Effector CD8-positive, alpha-beta T cell (primary cell): ENCODE measurements around the gene CALML5.

Source experiments
- DNase-seq: peaks from one replicate; lab custom pipeline; 2025; lab: John Stamatoyannopoulos, UW
- total RNA-seq, 4 experiments: gene quantifications; one replicate each; lab custom pipeline; 2026; lab: John Stamatoyannopoulos, UW

CALML5 gene, protein sequence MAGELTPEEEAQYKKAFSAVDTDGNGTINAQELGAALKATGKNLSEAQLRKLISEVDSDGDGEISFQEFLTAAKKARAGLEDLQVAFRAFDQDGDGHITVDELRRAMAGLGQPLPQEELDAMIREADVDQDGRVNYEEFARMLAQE
- 0 reads per million in 4 experiments for total RNA-seq

DNA sequence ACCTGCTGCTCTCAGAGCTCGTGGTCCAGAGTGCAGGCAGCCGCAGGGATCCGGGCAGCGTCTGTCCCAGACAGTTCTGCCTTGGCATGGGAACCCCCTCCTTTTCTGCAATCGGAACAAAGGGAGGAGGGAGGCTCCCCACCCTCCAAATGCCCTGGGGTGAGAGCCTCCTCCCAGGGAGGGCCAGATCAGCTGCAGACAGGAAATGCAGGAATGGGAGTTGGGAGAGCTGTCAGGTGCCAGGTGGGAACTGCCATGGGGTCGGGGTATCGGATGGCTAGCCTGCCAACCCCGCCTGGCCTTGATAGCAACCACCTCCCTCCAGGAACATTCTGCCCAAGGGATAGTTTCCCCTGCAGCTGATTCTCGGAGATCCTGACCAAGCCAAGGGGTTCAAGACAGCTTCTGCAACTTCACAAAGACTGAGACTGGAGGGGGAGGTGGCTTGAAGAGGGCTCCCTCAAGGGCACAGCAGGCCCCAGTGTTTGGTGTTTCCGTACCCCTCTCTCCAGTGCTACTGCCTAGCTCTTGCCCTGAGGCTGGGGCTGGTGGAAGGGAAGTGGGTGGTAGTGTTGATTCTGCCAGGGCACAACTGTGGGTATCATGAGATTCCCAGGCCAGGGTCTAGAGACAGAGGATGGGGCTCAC, at the start of gene CALML5:
CALML5 (minus strand) TSS at position 78 of the 648 bp plus-strand sequence. CDS start 132 bp downstream, outside the sequence.
- no peak for DNase-seq

DNA sequence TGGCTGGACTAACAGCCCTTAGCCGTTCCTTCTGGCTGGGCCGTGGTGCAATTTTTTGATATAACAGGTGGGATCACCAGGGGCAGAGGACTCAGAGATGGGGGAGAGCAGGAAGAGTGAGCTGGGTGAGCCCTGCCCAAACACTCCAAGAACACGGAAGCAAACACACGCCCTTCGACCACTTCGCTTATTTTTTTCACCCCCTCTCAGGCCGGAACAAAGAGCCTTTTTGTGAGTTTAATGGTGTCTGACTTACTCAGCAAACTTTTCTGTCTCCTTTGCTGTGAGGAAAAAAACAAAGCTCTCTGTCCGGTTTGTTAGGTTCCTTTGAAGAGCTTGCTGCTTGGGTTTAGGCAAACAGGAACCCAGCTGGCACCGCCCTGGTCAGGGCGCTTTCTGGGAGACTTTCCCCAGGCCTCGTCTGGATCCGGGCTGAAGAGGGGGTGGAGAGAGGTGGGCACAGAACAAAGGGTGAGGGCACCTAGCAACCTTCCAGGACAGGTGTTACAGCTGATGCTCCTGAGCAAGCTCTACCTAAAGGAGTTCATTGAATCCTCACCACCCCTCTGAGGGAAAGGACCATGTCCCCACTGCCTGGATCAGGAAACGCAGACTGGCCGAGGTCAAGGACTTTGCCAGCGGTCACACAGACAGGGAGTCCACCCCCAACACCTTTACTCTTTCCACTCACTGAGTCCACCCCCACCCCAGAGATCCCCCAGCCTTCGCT, 48.7 kb upstream of the CALML5 start:
- no peak for DNase-seq

DNA sequence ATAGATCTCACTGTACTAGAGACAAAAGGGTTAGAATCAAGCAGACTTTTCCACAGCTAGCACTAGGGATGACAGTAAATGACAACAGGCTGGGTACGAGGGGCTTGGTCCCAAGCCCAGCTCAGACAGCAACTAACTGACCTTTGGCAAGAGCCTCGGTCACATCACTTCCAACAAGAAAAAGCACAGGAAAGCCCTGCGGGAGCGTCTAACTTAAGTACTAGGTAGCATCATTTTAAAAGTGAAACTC, 48.2 kb upstream of the CALML5 start:
- no peak for DNase-seq

DNA sequence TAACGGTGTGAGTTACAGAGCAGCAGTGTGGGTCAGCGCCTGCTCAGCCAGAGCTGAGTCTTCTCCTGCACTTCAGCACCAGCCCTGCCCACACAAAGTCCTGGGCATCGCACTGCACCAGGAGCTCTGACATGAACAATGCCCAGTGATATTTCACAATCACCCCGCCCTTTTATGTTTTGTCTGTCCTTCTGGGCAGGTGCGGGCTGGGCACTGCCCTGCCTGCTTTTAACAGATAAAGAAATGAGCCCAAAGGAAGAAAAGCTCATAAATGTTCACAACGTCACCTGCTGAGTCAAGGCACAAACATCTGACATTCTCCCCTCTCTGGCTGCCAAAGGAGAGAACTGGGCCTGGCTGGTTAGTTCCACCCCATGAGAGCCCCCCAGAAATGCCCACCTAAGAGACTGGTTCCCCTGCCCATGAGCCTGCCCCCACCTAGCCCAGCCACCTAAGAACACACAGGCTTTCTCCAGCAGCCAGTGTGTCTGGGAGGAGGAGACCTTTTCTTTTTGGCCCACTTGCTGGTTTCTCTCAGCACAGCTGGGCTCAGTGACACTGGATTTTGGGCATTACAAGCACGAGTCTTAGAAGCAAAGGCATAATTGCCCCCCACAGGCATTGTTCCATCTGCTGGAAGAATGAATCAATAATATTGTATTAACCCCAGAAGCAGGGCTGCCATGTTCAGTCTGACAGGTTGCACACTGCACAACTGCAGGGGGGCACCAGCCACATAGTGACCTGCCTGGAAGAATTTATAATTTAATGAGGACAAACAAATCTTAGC, 47.7 kb upstream of the CALML5 start:
- DNase-seq, result no peak

DNA sequence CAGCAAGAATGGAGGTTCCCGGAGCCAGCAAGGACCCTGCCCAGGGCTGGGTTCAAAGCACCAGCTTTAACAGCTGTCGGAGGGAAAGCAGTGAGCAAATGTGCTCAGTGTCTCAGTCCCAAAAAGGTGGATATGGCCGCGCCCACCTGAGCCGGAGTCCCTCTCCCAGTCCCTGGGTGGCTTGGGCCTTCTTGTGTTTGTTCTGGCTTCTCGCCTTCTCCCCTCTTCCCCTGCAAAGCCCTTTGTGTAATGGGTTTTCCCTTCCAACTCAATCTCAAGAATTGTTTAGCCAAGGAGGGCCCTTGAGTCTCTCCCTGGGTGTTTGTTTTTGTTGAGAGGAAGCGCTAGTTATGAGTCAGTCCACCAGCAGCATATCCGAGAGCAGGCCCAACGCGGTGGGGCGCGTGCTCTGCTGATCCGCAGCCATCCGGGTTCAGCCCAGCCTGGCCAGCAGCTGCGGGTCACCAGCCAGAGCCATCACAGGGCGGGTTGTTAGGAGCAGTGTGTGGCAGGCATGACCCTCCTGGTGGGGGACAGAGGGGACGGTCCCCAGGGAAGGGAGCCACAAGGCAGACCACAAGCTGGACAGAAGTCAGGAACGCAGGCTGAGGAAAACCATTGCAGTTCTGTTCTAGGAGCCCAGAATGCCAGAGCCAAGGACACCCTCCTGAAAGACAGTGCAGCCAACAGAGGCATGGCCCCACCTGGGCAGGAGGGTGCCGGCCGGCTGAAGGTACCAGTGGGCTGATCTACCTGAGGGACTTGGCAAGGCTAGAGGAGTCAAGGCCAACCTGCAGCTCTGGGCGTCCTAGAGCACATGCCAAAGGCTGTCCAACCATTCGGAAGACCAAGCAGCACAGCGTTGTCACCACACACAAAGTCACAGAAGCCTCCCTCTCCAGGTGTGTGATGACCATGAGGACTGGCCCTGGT, 46.7 kb upstream of the CALML5 start:
- no peak for DNase-seq

DNA sequence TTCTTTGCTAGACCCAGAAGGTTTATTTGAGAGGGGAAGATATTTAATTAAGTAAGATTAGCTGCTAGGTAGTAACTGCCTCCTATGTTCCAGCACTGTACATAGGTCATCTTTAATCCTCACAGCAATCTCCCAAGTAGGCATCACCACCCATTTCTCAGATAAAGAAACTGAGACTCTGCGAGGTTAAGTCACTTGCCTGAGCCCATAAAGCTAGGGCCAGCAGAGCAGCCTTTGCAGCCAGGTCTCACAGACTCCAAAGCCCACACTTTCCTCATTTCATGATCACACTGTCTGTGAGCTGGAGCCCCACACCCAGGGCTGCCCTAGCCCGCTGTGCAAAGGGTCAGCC, 46.0 kb upstream of the CALML5 start:
- no peak for DNase-seq

DNA sequence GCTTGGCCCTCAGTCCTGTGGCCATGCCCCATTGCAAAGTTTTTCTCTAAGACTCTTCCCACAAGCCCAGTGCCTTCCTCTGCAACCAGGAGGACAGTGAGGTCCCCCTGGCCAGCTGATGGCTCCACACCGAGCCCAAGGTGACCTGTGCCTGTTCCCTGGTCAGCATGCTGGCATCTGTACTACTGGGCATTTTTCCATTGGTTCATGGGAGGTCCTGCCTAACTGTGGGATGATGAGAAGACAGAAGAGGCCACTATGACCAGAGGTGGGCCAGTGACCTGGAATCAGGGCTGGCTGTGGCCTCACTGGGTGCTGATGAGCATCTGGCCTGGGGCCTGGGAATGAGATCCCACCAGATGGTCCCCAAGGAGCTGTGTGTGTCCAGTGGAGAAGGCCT, 45.6 kb upstream of the CALML5 start:
- no peak for DNase-seq

DNA sequence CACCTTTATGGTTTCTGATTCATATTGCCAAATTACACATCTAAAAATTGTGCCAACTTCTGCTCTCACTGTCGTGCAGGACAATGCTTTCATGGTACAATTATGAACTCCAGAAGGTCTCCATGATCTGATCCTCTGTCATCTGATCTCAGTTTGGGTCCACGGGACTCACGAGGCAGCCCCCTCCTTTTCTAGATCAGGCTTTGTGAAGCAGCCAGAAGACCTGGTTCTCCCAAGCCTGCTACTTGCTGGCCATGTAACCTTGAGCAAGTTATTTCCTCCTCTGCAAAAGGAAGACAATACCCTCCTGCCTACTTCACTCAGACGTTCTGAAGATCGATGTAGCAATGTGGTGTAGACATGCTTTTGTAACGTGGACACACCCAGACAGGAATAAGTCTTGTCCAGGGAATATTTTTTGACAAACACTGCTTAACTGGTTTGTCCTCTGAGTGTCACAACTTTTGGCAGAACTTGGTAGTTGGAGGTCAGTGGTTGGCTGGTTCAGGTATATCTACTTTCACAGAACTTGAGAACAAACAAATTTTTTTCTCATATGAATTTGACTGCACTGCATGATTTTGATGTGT, 44.9 kb upstream of the CALML5 start:
- DNase-seq, result no peak

DNA sequence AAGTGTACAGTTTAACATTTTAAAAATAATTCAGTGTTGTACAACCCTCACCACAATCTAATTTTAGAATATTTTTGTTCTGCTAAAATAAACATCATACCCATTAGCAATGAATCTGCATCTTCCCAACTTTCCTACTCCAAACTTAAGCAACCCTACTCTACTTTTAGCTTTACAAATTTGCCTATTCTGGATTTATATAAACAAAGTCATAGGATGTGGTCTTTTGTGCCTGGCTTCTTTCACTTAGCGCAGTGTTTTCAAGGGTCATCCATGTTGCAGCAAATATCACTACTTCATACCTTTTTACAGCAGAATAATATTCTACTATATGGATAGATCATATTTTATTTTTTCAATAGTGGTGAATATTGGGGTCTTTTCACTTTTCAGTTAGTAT, 44.3 kb upstream of the CALML5 start:
- no peak for DNase-seq

DNA sequence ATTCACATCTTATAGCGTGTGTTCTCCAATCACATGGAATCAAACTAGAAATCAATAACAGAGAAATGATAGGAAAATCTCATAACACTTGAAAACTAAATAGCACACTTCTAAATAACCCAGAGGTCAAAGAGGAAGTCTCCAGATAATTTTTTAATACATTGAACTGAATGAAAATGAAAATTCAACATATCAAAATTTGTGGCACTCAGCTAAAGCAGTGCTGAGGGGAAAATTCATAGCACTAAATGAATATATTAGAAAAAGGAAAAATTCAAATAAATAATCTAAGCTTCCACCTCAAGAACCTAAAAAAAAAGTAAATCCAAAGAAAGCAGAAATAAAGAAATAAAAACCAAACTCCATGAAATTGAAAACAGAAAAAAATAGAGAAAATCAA, 42.7 kb upstream of the CALML5 start:
- DNase-seq, result no peak

DNA sequence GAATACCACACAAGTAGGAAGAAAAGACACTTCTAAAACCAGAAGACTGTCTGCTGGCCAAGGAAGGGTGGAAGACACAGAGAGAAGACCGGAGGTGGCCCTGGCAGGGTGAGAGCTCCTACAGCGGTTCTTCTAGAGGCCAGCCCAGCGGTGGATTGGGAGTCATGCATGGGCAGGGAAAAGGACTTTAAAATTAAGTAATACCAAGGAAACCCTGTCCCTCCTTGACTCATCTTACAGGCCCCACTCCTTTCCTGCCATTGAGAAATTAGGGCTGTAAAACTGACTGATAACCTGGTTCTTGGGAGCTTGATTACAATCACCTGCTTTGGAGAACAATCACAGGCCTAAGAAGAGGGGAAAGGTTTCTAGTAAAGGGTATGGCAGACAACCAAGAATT, 41.5 kb upstream of the CALML5 start:
- no peak for DNase-seq

DNA sequence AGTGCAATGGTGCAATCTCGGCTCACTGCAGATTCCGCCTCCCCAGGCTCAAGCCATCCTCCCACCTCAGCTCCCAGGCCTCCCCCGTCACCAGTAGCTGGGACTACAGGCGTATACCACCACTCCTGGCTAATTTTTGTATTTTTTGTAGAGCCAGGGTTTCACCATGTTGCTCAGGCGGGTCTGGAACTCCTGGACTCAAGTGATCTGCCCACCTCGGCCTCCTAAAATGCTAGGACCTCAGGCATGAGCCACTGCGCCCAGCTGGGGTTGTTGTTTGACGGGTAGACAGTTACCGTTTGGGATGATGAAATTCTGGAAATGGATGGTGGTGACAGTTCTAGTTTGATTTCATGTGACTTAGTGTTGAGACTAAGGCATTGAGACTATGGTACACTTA, 40.7 kb upstream of the CALML5 start:
- no peak for DNase-seq

DNA sequence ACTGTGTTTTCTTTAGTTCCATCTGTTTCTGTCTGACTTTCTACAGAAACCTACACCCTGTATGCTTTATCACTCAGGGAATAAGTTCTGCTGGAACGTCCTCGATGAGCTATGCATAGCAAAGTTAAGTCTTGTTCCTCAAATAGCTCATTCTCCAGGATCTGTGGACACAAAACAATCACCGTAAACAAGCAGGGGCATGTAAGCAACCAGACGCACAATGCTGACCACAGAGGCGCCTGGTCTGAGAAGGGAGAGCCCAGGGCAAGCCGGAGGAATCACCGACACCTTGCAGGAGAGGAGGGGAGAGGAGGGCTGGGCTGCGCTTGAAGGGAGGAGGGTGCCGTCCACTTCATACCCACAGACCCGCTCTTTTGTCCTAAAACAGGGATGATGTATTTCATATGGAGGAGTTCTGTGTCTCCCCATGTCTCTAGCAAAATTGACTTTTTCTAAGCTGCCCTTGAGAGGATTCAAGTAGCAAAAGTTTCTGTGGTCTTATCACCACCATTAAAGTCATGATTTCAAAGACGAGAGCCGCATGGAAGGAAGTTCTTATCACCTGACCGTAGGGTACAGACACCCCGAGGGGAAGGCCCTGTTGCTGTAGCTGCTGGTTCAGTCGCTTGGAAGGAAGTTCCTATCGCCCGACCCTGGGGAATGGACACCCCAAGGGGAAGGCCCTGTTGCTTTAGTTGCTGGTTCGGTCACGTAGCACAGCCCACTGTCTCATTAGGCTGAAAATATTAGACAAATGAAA, 39.7 kb upstream of the CALML5 start:
- no peak for DNase-seq

DNA sequence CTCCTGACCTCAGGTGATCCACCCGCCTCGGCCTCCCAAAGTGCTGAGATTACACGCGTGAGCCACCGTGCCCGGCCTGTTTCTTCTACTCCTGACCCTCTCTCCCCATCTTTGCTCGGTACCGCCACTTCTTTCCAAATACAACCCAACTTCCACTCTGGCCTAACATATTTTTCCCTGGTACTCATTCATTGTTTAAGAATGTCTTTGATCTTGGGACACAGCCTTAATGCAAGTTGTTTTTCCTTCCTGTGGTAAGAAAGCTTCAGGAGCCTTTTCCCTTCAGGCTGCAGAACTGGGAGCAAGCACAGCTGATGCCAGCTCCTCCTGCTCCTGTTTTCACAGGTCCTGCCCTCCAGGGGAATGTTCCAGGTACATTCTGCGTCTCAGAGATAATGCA, 39.1 kb upstream of the CALML5 start:
- no peak for DNase-seq

DNA sequence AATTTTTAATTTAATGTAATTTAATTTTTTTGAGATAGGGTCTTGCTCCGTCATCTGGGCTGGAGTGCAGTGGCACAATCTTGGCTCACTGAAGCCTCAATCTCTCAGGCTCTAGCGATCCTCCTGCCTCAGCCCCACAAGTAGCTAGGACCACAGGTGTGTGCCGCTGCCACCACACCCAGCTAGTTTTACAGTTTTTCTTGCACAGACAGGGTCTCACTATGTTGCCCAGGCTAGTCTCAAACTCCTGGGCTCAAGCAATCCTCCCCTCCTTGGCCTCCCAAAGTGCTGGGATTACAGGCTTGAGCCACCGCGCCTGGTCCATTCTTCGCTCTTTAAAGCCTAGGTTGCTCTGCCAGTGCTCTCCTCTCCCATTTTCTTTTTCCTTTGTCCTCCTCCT, 38.3 kb upstream of the CALML5 start:
- no peak for DNase-seq

DNA sequence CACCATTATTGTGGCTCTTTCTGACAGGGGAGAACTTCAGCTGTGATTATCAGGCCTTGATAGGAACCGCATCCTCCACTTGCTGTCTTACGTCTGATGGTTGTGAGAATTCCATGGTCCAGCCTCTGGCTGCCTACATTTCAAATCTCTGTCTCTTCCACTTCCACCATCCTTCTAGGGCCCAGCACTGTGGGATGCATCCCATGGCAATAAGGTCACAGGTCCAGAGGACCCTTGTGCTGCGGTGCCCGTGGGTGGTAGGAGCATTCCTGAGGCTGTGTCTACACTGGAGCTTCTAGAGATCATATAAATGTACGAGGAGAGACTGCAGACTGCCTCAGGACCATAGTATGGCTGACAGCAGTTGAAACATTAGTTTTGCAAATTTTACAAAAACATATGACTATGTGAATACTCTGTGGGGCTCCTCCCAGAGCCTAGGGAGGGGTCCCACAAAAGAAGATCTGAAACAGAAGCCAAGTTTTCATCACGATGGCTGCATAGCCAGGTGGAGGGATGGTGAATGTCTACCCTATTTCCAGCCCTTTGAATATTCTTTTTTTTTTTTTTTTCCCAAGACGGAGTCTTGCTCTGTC, 37.2 kb upstream of the CALML5 start:
- DNase-seq, result no peak

DNA sequence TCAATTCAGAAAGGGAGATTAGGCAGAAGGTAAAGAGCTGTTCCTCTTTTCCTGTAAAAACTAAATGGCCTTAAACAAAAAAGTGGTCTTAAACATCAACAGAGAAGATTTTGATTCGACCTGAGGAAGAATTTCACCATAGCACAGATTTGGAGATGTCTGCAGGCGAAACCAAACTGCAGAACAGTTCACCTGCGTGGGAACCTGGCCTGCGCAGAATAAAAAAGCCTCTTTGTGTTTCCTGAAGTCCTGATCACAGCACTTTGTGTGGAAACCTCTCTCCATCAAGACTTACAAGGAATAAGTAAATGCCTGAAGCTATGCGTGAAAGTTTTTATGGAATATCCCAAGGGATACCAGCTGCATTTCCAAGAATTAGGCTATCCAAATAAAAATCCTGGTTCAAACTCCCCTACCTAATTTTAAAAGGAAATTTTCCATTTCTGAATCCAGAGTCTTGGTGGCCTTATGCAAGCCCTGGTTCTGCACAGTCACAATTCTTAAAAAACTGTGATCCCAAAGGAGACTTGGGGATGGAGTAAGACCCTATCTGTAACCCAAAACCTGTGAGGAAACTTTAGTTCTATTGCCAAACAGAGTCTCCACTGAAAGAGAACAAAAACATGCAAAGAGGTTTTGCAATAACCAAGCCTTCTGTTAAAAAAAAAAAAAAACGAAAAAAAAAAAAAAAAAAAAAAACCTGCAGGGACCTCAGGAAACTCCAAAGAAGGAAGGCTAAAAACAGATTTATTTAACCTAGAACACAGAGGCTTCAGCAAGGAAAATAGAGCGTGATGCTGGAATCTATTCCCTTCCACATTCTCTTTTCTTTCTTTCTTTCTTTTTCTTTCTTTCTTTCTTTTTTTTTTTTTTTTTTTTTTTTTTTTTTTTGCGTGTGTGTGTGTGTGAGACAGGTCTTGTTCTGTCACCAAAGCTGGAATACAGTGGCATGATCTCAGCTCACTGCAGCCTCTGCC, 35.8 kb upstream of the CALML5 start:
- no peak for DNase-seq

DNA sequence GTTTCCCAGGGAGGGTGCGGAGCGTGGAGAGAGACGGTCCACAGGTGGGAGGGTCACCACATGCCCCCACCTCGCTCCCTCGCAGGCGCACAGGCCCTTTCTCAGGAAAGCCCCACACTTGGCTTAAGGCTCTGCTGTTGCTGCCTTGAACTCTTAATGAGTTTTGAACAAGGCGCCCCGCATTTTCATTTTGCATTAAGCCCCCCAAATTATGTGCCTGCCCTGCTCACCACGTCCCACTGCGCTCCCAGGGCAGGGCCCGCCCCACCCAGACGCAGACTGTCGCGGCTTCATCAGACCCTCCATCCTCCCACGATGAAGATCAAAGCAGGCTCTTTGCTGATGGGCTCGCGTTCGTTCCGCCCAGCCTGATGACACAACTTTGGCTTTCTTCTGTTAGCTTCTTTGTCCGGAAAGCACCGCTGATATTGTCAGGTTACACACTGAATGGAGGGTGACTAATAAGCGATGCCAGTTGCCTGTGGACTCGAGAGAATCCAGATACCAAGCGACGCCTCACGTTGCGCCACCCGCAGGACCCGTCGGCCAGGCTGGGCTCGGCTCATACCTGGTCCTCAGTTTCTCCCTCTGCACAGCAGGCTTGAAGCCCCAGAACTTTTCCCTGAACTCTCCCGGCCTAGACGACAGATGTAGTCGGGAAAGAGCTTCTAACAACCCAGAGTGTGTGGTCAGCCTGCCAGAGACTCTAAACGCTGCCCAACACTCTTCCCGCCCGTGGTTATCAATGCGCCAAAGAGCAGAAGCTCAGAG, 34.9 kb upstream of the CALML5 start:
- no peak for DNase-seq
